ENCODE results near the gene C16orf87.

DNA sequence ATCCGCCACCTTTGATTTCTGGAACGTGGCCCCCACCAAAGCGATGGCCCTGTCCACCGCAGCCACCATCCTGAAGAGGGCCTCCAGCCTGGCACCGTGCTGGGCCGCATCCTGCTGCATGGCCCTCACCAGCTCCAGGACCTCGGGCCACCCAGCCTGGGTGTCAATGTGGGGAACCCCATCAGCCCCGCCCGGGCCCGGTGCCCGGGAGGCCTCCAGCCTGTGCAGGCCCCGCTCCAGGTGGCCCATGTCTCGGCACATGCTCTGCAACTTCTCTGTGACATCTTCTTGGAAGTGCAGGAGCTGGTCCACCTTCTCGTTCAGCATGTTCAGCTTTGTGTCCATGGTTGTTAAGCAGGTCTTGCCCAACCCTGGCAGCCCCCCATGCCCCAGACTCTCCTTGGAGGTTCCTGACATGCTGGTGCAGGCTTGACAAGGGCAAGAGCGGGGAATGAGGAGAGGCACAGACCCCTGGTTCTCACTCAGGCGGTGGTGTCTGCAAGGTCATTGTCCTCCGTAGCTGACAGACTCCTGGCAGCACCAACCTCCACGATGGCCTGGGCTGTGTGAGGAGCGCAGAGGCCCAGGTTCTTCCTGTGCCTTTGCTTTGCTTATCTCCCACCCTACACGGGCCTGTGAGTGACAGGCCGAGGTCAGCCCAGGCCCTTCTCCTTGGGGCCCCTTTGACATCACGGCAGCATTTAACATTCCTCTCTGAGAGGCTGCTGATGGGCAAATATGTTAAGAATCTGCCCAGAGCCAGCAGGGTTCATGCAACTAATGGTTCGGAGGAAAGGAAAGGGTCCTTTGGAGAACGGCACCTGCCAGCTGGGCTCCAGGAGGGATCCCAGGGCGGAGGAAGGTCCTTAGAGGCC is 83.0 kb downstream of the C16orf87 start, which contains the start of gene MYLK3:
- TF ChIP-seq, protein P1, sequence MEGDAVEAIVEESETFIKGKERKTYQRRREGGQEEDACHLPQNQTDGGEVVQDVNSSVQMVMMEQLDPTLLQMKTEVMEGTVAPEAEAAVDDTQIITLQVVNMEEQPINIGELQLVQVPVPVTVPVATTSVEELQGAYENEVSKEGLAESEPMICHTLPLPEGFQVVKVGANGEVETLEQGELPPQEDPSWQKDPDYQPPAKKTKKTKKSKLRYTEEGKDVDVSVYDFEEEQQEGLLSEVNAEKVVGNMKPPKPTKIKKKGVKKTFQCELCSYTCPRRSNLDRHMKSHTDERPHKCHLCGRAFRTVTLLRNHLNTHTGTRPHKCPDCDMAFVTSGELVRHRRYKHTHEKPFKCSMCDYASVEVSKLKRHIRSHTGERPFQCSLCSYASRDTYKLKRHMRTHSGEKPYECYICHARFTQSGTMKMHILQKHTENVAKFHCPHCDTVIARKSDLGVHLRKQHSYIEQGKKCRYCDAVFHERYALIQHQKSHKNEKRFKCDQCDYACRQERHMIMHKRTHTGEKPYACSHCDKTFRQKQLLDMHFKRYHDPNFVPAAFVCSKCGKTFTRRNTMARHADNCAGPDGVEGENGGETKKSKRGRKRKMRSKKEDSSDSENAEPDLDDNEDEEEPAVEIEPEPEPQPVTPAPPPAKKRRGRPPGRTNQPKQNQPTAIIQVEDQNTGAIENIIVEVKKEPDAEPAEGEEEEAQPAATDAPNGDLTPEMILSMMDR (IDR thresholded peaks at IDR 0.05), result no peak
- TF ChIP-seq ZNF396 (CRISPR knock-in tag; IDR thresholded peaks at IDR 0.05; ENCODE audit: borderline replicate concordance) (no peak), TCF7 (CRISPR knock-in tag; IDR thresholded peaks at IDR 0.05; ENCODE audit: low read depth) (no peak), NR2C2 (CRISPR knock-in tag; IDR thresholded peaks at IDR 0.05) (no peak), JUN (CRISPR knock-in tag; IDR thresholded peaks at IDR 0.05) (no peak), GTF2I (CRISPR knock-in tag; conservative IDR thresholded peaks at IDR 0.05) (no peak), CREB1 (CRISPR knock-in tag; IDR thresholded peaks at IDR 0.05) (no peak), FOXJ3 (CRISPR knock-in tag; IDR thresholded peaks at IDR 0.05; ENCODE audit: borderline replicate concordance) (no peak)
- TF ChIP-seq, protein P2, sequence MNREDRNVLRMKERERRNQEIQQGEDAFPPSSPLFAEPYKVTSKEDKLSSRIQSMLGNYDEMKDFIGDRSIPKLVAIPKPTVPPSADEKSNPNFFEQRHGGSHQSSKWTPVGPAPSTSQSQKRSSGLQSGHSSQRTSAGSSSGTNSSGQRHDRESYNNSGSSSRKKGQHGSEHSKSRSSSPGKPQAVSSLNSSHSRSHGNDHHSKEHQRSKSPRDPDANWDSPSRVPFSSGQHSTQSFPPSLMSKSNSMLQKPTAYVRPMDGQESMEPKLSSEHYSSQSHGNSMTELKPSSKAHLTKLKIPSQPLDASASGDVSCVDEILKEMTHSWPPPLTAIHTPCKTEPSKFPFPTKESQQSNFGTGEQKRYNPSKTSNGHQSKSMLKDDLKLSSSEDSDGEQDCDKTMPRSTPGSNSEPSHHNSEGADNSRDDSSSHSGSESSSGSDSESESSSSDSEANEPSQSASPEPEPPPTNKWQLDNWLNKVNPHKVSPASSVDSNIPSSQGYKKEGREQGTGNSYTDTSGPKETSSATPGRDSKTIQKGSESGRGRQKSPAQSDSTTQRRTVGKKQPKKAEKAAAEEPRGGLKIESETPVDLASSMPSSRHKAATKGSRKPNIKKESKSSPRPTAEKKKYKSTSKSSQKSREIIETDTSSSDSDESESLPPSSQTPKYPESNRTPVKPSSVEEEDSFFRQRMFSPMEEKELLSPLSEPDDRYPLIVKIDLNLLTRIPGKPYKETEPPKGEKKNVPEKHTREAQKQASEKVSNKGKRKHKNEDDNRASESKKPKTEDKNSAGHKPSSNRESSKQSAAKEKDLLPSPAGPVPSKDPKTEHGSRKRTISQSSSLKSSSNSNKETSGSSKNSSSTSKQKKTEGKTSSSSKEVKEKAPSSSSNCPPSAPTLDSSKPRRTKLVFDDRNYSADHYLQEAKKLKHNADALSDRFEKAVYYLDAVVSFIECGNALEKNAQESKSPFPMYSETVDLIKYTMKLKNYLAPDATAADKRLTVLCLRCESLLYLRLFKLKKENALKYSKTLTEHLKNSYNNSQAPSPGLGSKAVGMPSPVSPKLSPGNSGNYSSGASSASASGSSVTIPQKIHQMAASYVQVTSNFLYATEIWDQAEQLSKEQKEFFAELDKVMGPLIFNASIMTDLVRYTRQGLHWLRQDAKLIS (CRISPR knock-in tag; IDR thresholded peaks at IDR 0.05; ENCODE audit: borderline replicate concordance), result no peak
- TF ChIP-seq, protein P3, sequence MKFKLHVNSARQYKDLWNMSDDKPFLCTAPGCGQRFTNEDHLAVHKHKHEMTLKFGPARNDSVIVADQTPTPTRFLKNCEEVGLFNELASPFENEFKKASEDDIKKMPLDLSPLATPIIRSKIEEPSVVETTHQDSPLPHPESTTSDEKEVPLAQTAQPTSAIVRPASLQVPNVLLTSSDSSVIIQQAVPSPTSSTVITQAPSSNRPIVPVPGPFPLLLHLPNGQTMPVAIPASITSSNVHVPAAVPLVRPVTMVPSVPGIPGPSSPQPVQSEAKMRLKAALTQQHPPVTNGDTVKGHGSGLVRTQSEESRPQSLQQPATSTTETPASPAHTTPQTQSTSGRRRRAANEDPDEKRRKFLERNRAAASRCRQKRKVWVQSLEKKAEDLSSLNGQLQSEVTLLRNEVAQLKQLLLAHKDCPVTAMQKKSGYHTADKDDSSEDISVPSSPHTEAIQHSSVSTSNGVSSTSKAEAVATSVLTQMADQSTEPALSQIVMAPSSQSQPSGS (CRISPR knock-in tag; IDR thresholded peaks at IDR 0.05; ENCODE audit: borderline replicate concordance, low read depth), result no peak
- TF ChIP-seq, protein P4, sequence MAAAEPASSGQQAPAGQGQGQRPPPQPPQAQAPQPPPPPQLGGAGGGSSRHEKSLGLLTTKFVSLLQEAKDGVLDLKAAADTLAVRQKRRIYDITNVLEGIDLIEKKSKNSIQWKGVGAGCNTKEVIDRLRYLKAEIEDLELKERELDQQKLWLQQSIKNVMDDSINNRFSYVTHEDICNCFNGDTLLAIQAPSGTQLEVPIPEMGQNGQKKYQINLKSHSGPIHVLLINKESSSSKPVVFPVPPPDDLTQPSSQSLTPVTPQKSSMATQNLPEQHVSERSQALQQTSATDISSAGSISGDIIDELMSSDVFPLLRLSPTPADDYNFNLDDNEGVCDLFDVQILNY (CRISPR knock-in tag; IDR thresholded peaks at IDR 0.05), result no peak
- TF ChIP-seq, protein P5, sequence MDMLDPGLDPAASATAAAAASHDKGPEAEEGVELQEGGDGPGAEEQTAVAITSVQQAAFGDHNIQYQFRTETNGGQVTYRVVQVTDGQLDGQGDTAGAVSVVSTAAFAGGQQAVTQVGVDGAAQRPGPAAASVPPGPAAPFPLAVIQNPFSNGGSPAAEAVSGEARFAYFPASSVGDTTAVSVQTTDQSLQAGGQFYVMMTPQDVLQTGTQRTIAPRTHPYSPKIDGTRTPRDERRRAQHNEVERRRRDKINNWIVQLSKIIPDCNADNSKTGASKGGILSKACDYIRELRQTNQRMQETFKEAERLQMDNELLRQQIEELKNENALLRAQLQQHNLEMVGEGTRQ (CRISPR knock-in tag; IDR thresholded peaks at IDR 0.05), result no peak
- TF ChIP-seq, protein P6, sequence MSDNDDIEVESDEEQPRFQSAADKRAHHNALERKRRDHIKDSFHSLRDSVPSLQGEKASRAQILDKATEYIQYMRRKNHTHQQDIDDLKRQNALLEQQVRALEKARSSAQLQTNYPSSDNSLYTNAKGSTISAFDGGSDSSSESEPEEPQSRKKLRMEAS (CRISPR knock-in tag; IDR thresholded peaks at IDR 0.05), result no peak
- TF ChIP-seq, protein P7, sequence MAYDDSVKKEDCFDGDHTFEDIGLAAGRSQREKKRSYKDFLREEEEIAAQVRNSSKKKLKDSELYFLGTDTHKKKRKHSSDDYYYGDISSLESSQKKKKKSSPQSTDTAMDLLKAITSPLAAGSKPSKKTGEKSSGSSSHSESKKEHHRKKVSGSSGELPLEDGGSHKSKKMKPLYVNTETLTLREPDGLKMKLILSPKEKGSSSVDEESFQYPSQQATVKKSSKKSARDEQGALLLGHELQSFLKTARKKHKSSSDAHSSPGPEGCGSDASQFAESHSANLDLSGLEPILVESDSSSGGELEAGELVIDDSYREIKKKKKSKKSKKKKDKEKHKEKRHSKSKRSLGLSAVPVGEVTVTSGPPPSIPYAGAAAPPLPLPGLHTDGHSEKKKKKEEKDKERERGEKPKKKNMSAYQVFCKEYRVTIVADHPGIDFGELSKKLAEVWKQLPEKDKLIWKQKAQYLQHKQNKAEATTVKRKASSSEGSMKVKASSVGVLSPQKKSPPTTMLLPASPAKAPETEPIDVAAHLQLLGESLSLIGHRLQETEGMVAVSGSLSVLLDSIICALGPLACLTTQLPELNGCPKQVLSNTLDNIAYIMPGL (CRISPR knock-in tag; IDR thresholded peaks at IDR 0.05), result no peak
